HG02623 (cell line): ENCODE results near the gene PPP1CB.

Experiments used
- ATAC-seq: cut with Tn5 transposase; IDR thresholded peaks from one replicate; pipeline ENCODE4 v1.9.1; 2021; ENCODE audit warnings: moderate library complexity; ENCODE audit not compliant: unreplicated experiment

PPP1CB gene

DNA sequence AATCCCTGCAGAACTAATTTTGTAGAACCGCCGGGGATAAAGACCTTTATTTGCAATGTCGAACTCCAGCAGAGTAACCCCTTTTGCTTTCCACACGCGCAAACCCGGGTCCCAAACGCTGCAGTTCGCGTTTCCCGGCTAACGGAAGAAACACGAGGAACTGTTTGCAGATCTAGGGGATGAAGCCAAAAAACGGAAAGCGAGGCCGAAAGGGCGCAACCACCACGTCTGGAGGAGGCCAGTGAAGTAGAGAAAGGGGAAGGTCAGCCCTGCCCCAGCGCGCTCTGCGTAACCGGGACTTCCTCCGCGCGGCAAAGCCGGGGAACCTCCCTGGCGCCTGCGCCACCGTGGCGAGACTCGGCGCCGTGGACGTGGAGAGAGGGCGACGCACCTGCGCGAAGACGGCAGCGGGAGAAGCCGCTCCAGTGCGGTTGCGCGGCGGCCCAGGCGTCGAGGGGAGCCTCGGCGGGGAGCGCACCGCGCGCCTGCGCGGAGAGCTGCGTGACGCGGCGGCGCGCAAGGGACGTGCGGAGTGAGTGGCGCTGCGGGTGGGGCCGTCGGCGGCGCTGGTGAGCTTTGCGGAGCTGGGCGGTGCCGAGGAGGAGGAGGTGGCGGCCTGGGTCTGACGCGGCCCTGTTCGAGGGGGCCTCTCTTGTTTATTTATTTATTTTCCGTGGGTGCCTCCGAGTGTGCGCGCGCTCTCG, at the start of gene PPP1CB:
PPP1CB (plus strand) TSS at position 579 of the 704 bp plus-strand sequence. CDS start 295 bp downstream, outside the sequence.
- ATAC-seq: peak; percentile 87

DNA sequence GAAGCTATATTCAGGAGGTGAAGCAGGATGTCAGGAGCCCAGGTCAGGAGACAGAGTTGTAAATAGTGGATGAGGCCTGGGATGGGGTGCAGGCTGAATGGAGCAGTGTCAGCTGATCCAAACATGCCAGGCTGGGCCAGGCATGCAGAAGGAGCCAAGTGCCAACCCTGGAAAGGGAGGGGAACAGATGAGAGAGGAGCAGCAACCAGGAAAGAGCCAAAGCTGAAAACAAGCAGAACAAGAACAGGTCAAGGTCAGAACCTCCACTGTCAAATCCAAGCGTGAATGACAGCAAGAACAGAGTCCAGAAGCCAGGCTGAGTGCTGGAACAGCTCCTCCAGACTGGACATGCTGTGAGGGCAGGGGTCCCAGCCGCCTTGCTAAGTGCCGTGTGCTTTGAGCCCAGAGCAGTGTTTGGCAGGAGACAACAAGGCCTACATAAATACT, 49.2 kb upstream of the PPP1CB start:
- no peak for ATAC-seq

DNA sequence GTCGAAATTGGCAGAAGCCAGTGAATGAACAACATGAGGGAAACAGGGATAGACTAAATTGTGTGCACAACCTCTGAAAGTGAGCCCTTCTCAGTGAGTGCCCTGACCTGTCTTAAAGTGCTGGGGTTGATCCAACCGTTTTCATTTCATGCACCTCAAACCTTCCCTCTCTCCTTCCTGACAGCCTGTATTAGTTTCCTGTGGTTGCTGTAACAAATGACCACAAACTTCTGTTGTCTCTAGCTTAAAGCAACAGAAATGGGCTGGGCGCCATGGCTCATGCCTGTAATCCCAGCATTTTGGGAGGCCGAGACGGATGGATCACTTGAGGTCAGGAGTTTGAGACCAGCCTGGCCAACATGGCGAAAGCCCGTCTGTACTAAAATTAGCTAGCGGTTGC, 48.8 kb upstream of the PPP1CB start:
- ATAC-seq: no peak

DNA sequence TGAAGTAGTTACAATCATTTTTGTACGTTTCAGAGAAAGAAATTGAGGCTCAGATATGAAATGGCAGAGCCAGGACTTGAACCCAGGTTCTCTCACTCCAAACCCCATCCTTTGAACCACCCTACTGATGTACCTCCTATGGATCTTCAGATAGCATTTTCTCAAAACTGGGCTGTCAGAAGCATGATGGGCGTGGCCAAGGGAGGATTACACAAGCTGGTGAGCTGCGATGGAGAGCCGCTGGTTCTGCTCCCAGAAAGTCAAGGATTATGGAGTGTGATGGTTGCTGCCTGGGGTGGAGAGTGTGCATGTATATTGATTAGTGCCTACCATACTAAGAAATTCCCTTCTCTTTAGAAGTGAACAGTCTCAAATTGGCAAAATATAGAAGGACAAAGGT, 47.0 kb upstream of the PPP1CB start:
- ATAC-seq: no peak

DNA sequence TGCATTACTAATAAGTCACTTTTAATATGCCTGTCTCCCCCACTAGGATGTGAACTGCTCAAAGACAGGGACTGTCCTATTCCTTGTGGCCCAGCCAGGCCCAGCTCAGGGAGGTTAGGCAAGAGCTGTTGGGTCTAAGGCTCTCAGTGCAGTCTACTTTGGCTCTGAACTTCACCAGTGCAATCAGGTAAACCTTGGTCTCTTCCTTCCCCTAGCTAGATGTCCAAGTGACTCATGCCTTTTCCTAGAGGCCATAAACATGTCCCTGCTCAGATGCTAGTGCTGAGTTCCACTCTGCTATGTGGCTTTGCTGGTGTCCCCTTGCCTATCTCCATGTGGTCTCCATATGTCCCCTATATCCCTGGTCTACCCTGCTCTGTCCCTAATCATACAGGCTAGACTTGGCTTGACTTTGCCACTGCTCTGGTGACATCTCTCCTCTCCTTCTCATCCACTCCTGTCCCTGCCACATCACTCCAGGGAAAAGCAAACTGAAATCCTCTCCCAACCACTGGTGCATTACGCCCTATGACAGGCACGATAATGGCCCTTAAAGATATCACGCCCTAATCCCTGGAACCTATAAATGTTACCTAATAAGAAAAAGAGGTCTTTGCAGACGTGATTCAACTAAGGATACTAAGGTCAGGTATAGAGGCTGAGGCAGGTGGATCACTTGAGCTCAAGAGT, 45.7 kb upstream of the PPP1CB start:
- no peak for ATAC-seq

DNA sequence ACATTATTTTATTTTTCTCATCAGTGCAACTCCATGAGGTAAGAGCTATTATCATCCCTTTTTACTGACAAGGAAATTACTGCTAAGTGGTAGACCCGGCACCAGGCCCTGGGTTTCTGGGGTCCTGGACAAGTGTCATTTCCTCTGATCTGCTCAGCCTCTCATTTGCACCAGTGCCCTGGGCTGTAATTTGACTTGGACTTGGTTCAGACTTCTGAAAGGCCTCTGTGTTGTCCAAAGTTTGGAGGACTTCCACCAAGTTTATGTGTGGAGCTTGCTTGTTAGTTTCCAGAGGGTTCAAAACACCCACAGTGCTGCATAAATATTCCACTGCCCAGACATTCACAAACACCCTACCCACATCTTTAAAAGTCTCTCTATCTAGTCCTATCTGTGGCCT, 44.0 kb upstream of the PPP1CB start:
- ATAC-seq: no peak

DNA sequence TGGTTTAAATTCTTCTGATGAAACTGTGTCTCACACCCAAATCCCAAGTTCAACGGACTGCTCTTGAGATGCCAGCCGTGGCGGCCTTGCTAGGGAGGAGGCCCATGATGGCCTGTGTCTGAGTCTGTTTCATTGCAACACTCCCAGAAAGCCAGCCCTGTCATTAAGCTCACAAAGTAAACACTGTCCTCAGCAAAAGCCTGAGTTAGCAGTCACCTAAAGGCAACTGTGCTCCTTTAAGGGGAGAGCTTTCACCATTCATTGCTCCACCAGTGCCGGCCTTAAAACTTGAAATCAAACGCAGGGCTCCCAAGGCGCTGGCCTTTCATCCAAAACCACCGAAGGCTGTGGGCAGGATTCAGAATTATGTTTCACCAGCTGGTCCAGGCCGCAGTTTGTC, 42.5 kb upstream of the PPP1CB start:
- ATAC-seq: no peak

DNA sequence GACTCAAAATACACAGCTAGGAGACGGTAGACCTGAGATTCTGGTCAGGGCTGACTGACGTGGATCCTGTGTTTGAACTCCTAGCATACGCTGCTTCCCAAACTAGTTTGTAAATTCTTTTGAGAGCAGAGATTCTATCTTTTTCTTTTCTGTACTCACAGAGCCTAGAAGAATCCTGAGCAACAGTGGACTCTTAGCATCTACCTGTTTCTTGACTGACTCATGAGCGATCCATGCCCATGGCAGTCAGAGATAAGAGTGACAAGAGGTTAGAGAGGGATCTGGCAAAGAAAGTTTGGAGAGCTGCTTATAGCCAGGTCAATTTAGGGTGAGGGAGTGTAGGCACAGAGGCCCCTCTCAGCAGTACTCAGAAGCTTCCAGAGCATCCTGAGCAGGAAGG, 41.1 kb upstream of the PPP1CB start:
- no peak for ATAC-seq

DNA sequence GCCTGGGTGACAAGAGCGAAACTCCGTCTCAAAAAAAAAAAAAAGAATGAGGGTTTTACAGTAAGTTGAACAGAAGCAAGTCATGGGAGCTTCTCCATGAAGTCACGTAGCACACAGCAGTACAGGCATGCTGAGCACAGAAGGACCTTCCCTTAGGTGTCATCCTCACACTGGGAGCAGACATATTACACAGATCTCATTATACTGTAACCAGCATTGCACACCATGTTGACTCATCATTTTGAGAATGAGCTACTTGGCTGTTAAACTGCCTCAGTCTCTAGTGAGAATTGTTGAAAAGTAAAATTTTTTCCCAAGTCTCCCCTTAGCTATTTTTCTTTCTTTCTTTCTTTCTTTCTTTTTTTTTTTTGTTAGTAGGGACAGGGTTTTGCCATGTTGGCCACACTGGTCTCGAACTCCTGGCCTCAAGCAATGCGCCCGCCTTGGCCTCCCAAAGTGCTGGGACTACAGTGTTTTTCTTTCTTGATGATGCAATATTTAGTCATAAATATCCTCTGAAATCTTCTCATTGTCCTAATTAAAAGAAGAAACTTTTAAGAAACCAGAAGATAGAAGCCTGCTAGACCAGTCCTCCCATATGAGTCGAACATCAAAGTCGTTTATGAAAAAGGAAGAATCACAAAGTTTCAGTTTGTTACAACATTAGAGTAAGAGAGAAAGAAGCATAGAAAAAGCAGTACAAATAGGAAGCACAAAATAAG, 37.9 kb upstream of the PPP1CB start:
- no peak for ATAC-seq

DNA sequence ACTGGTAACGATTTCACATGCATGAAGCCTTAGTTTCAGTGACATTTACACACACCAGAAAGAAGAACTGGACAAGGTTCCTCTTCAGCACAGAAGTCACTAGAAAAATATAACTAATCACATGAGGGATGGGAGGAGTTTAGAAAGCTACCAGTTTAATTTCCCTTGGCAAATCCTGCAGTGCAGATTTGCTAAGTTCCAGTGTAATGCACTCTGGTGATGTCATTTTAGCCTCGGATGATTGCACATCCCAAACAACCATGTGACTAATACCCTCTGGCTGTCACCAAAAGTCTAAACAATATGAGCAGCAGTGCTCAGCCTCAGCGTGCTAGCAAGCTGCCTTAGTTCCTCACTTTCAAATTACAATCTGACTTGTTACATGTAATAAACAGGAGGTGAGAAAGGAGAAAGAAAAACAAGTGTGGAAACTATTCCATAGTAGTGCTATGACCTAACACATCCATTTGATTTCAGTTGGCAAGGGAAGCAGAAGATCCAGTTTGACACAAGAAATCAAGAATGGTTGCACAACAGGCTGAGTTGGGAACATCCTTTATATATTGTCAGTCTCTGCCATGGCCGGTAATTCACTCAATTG, 35.3 kb upstream of the PPP1CB start:
- no peak for ATAC-seq

DNA sequence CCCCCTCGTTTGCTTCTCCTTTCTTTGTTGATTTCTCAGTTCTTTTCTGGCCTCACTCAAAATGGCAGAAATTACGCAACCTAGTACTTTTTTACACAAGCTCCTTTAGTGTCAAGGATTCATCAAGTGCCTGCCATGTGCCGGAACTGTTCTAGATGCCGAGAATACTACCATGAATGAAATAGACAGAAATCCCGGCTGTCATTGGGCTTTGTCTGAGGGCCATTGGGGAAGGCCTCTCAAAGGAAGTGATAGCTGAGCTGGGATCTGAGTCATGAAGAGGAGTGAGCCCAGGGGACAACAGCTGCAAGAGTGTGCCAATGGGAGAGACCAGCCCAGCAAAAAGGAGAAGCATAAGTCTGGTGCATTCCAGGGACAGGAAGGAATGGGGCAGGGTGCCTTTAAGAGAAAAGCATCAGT, 34.3 kb upstream of the PPP1CB start:
- ATAC-seq: no peak

DNA sequence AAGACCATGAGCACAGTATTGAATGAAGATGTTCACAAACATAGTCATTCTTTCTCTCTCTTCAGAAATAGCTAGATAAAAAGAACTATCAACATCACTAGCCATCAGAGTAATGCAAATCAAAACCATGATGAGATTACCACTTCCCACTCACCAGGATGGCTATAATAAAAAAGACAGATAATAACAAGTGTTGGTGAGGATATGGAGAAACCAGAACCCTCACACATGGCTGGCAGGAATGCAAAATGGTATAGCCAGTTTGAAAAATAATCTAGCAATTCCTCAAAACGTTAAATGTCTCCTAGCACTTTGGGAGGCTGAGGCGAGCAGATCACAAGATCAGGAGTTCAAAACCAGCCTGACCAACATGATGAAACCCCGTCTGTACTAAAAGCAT, 31.3 kb upstream of the PPP1CB start:
- no peak for ATAC-seq

DNA sequence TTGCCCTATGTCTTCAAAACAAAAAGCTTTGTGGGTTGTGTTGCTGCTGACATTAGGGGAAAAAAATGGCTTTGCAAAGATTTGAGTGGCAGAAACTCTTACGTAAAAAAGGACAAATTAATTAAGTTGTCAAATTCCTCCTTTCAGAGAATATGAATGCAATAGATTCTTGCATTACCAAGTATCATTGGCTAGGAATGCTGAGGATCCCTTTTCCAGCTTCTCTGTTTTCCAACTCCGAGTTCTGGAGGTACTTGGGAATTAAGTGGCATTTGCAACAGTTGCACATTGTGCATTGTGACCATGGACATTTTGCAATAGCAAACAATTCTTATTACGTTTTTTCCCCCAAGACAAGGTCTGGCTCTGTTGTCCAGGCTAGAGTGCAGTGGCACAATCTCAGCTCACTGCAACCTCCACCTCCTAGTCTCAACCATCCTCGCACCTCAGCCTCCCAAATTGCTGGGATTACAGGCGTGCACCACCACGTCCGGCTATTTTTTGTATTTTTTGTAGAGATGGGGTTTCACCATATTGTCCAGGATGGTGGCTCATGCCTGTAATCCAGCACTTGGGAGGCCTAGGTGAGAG, 29.9 kb upstream of the PPP1CB start:
- no peak for ATAC-seq

DNA sequence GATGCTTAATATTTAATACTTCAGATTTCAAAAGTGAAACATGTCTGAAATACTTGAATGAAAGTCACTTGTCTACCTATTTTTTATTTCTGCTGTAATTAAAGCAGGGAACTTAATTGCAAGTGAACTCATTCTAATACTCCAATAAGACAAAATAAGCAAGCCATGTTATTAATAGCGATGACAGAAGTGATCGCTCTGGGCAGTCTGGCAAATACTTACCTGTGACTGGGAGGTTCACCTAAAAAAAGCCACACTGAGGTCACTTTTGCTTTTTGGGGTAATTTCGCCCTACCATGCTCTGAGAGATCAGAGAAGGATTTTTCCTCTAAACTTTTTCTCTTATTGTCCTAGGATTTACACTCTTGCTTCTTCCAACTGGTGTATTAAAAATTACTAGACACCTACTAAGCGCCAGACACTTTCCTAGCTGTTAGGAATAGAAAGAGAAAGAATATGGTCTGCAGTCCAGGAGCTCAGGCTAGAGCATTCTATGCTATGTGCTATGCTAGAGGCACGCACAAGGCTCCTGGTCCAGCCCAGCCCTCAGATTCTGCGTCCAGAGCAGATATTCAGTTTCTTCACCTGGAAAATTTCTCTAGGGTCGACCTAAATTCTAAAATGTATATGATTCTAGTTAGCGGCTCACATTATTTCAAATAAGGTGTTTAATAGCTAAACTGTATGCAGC, 26.5 kb upstream of the PPP1CB start:
- no peak for ATAC-seq

DNA sequence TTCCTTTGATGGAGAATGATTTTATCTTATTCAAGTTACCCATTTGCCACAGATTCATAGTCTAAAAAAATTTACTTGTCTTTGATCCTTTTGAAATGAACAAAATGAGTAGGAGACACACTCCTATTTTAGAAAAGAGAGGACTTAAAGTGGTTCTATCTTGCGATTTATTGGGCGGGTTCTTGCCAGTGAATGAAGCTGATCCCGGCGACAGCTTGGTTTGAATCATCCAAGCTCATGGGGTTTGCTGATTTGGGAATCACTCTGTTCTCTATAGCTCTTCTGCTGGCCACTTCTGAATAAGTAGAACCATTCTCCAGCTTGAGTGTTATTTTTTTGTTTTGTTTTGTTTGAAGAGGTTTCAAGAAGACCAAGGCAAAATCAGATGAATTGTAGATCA, 25.5 kb upstream of the PPP1CB start:
- no peak for ATAC-seq

DNA sequence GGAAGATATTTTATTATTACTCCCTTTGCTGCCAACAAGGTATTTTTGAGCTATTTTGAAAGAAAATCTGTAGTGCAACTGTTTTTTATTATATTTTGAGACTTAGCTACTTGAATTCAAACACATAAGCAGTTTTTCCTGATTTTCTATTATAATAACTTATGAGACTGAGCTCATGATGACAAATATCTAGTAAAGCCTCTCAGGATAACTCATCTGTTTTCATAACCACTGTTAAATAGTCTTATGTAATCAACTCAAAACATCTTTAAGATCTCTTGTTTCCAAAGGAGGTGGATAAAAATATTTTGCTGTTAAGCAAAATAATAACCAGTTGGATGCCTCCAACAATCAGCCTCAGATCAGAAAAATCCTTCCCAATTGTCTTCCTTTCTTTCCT, 21.9 kb upstream of the PPP1CB start:
- no peak for ATAC-seq

DNA sequence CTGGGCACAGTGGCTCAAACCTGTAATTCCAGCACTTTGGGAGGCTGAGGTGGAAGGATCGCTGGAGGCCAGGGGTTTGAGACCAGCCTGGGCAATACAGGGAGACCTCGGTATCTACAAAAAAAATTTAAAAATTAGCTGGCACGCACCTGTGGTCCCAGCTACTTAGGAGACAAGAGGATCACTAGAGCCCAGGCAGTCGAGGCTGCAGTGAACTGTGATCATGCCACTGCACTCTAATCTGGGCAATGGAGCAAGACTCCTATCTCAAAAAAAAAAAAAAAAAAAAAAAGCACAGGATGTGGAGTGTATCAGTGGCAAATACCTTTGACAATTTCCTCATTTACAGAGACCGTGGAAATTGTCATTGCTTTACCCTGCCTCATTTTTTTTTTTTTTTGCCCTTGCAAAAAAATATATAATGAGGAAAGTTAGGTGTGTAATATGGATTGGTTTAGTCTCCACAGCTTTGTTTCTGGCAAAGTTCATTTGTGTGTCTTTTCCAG, 20.9 kb upstream of the PPP1CB start:
- no peak for ATAC-seq

DNA sequence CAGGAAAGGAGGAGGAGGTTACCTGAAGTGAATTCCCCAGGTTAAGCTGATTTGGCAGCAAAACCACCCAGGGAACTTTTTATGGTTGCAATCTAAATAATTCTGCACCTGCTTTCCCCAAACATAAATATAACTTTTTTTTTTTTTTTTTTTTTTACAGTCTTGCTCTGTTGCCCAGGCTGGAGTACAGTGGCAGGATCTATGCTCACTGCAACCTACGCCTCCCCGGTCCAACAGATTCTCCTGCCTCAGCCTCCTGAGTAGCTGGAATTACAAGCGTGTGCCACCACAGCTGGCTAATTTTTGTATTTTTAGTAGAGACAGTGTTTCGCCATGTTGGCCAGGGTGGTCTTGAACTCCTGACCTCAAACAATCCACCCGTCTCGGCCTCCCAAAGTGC, 16.1 kb upstream of the PPP1CB start:
- ATAC-seq: no peak

DNA sequence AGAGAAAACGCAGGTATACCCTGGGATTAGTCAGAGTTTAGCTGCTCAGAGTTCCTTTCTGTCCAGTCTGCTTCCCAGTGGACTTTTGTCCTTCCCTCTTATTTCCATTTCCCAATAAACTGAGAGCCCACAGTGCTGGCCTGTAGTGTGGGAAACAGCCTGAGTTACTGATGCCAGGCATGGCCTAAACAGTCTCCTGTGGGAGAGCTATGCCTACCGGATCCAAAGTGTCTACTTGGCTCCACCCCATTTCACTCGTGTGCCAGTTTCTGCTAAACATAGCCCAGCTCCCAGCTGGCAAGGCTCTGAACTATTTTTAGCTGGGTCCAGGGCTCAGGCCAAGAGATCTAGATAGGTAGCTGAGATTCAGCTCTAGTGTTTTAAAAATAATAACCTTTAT, 15.6 kb upstream of the PPP1CB start:
- no peak for ATAC-seq

DNA sequence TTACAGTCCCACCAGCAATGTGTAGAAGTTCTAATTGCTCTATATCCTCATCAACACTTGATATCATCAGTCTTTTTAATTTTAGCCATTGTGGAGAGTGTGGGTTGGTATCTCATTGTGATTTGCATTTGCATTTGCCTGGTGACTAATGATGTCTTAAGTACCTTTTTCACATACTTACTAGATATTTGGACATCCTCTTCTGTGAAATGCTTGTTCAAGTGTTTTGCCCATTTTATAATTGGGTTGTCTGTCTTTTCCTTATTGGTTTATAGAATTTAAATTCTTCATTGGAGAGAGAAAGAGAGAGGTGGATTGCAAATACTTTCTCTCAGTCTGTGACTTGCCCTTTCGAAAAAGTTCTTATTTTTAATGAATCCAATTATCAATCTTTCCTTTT, 14.0 kb upstream of the PPP1CB start:
- no peak for ATAC-seq
